Suppressor macrophage treated with lipopolysaccharide for 1 hour (primary cell): ENCODE data around the gene ZSWIM5.
A peak's percentile ranks its signal among the peaks of the same experiment; 100 is the strongest.
"Not testable (repeated sequence)": the region's sequence is repeated elsewhere in the genome, so short reads cannot be mapped to it uniquely, and the experiment has no call there.

Experiments used
- DNase-seq, 3 donors: peaks; one replicate each; pipeline ENCODE4 v3.0.0-alpha.2; 2020 to 2022

Gene ZSWIM5

GRCh38 chr1:45136984-45137383 lies 69.4 kb downstream of the ZSWIM5 start:
- DNase-seq, result no peak

- no peak for DNase-seq
Observed at GRCh38 chr1:45135316-45135715, 71.1 kb downstream of the ZSWIM5 start.

- no peak for DNase-seq
Observed at GRCh38 chr1:45134461-45134873, 71.9 kb downstream of the ZSWIM5 start.

- DNase-seq, result not testable (repeated sequence)
Observed at GRCh38 chr1:45132719-45133118, 73.7 kb downstream of the ZSWIM5 start.

GRCh38 chr1:45123358-45123757 lies 83.0 kb downstream of the ZSWIM5 start:
- DNase-seq, result no peak

- no peak for DNase-seq
Observed at GRCh38 chr1:45122724-45123123, 83.7 kb downstream of the ZSWIM5 start.

GRCh38 chr1:45117766-45118165 lies 88.6 kb downstream of the ZSWIM5 start:
- no peak for DNase-seq

- DNase-seq, result no peak
Observed at GRCh38 chr1:45116820-45117219, 89.6 kb downstream of the ZSWIM5 start.

- DNase-seq, result no peak
Observed at GRCh38 chr1:45116340-45116739, 90.1 kb downstream of the ZSWIM5 start.

GRCh38 chr1:45115198-45115597 lies 91.2 kb downstream of the ZSWIM5 start:
- DNase-seq, result not testable (repeated sequence)

GRCh38 chr1:45112661-45113060 lies 93.7 kb downstream of the ZSWIM5 start:
- DNase-seq, result no peak

- no peak for DNase-seq
Observed at GRCh38 chr1:45111239-45111638, 95.2 kb downstream of the ZSWIM5 start.

- no peak for DNase-seq
Observed at GRCh38 chr1:45107782-45108181, 98.6 kb downstream of the ZSWIM5 start.

GRCh38 chr1:45106864-45107263 lies 99.5 kb downstream of the ZSWIM5 start:
- DNase-seq, result not testable (repeated sequence)

GRCh38 chr1:45106156-45106545 lies 100.3 kb downstream of the ZSWIM5 start:
- DNase-seq, result not testable (repeated sequence)

- not testable (repeated sequence) for DNase-seq
Observed at GRCh38 chr1:45105486-45106155, 100.8 kb downstream of the ZSWIM5 start.

- no peak for DNase-seq
Observed at GRCh38 chr1:45103534-45103933, 102.9 kb downstream of the ZSWIM5 start.

GRCh38 chr1:45101947-45102346 lies 104.5 kb downstream of the ZSWIM5 start:
- DNase-seq, result no peak

GRCh38 chr1:45101528-45101927 lies 104.9 kb downstream of the ZSWIM5 start:
- not testable (repeated sequence) for DNase-seq

- DNase-seq, result no peak
Observed at GRCh38 chr1:45097944-45098343, 108.5 kb downstream of the ZSWIM5 start.

- DNase-seq, result no peak
Observed at GRCh38 chr1:45097079-45097478, 109.3 kb downstream of the ZSWIM5 start.

GRCh38 chr1:45095450-45095849 lies 111.0 kb downstream of the ZSWIM5 start:
- peak in 1 of 3 donors; percentile 6 for DNase-seq

- DNase-seq, result not testable (repeated sequence)
Observed at GRCh38 chr1:45094371-45094770, 112.0 kb downstream of the ZSWIM5 start.

GRCh38 chr1:45093334-45093733 lies 113.1 kb downstream of the ZSWIM5 start:
- no peak for DNase-seq

- no peak for DNase-seq
Observed at GRCh38 chr1:45089711-45090110, 116.7 kb downstream of the ZSWIM5 start.
